GM12801 (cell line): ENCODE data around the gene DPF1.

Experiments
- TF ChIP-seq, protein P1 (sequence below): IDR thresholded peaks from one replicate; pipeline ENCODE4 v1.5.1; 2011; ENCODE audit warnings: control low read depth; ENCODE audit not compliant: insufficient read length; ENCODE audit errors: extremely low read depth

The DPF1 gene

DNA sequence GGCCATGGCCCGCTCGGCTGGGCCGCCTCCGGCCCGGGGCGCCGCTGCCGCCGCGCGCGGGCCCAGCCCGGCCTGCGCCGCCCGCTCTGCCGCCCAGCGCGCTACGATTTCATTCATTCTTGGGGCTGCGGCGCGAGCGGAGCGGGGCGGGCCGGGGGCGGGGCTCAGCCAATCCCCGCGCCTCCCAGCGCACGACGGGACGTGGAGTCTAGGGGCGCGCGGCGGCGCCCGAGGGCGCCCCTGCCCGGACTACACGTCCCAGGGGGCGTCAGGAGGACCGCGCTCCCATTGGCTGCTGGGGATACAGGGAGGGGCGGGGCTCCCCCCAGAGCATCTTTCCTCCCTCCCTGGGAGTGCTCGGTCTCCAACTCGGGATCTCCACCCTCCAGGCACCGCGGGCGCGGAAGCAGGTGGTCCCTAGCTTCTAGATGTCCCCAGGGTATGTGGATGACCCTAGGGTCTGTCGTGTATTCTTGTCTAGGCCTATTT, 5.6 kb upstream of the DPF1 start:
- TF ChIP-seq, protein P1, sequence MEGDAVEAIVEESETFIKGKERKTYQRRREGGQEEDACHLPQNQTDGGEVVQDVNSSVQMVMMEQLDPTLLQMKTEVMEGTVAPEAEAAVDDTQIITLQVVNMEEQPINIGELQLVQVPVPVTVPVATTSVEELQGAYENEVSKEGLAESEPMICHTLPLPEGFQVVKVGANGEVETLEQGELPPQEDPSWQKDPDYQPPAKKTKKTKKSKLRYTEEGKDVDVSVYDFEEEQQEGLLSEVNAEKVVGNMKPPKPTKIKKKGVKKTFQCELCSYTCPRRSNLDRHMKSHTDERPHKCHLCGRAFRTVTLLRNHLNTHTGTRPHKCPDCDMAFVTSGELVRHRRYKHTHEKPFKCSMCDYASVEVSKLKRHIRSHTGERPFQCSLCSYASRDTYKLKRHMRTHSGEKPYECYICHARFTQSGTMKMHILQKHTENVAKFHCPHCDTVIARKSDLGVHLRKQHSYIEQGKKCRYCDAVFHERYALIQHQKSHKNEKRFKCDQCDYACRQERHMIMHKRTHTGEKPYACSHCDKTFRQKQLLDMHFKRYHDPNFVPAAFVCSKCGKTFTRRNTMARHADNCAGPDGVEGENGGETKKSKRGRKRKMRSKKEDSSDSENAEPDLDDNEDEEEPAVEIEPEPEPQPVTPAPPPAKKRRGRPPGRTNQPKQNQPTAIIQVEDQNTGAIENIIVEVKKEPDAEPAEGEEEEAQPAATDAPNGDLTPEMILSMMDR, result no peak

DNA sequence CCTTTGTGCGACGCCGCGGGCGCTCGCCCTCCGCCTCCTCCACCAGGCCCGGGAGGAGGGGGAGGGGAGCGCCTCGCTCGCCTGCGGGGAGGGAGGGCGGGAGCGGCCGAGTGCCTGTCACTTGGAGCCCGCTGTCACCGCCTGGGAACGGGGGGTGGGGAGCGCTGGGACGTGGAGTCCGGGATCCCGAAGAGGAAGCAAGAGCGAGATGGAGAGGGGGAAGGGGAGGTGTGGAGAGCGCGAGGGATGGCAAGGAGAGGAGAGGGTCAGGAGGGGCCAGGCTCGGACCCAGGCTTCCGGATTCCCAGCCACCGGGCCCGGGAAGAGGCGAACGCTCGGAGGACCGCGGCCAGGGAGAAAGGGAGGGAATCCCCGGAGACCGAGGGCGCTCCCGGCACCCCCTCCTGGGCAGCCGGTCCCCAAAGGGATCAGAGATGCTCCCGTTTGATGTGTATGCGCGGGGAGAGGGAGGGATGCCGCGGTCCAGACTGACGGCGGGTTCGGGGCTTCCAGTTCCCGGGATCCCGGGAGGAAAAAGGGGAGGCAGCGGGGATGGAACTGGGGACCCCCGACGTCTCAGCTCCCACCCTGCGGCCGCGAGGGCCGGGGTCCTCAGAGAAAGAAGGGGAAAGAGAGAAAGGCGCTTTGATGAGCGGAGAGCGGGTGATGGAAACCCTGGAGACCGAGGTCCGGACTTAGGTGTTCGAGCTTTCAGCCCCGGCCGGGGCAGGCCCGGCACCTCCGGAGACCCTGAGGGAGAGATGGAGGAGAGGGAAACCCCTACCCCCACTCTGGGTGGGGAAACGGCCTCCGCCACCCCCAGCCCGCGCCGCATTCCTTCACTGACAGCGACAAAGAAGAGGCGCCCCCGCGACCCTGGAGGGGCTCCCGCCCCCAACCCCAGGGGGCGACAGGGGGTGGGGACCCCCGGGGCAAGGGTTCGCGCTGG, 4.7 kb upstream of the DPF1 start:
- TF ChIP-seq, protein P1, result no peak

DNA sequence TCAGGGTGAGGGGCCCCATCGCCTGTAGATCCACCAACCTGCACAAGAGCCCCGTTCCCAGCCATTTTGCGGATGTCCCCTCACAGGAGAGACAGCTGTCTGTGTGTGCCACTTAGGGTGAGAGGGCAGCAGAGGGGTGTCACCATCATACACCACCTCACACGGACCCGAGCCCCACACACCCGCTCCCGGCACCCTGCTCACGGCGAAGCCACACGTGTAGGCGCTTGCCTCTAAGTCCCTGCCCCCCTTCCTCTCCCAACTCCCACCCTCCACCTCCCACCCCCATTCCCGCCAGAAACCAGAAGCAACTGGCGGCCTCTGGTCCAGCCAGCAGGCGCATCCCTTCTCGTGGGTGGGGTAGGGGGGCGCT, 4.0 kb upstream of the DPF1 start:
- TF ChIP-seq, protein P1, result no peak

DNA sequence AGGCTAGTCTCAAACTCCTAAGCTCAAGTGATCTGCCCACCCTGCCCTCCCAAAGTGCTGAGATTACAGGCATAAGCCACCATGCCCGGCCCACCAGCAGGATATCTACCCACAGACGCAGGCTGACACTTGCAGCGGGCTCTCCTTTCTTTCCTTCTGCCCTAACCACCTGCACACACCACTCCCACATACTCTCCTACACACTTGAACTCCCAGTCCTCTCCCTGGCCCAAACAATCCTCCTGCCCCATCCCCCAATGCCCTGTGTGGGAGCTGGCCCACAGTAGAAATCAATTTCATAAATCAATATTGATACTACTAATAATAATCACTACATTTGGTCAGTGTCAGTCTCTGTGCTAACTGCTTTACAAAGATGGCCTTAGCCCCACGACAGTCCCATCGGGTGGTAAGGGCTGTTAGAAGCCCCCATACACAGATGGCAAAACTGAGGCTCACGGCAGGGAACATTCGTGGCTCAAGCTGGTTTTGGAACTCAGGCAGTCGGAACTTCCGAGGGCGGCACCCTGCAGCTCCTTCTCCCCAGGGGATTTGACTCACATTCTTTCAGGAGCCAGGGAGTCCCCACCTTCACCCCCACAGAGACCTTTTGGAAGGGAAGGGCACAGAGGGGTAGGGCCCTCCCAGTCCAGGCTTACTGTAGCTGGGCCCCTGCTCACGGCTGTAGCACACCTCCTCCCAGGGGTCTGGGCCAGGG, 3.4 kb upstream of the DPF1 start:
- TF ChIP-seq, protein P1, result no peak

DNA sequence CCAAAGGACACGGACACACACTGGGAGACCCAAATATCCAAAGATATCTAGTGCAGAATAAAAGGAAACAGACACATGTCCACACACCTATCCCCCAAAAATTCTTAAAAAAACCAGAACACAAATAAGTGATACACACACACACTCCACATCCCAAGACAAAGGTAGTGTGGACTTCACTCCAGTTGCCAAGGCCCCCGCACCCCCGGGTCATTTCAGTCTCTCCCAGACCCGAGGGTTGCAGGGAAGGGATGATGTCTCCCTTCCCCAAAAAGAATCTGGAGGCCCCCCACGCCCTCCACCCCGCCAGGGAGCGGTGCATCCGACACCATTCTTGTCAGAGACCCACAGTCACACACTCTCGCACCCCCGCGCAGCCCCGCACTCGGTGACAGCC, 407 bp downstream of the DPF1 start:
- TF ChIP-seq, protein P1, result no peak

DNA sequence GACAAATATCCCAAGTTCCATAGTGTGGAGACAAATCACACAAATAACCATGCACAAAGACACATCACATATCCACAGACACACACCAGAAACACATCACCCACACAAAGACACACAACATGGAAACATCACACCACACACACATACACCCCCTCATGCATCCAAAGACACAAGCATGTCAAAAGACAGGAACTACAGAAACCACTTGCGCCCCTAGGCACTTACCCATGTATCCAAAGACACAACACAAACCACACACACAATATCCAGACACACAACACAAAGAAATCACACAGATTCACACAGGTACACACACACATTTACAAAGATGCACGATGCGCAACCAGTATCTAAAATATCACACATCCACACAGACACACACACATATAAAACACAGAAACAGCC, 901 bp downstream of the DPF1 start:
- TF ChIP-seq, protein P1, result no peak
